Transverse colon (tissue), 4 donors: ENCODE measurements around the gene NDST3. TPM values are rescaled to one million over a fixed set of nuclear protein-coding genes. Genes with fewer than 3 reads are reported as not detected.

Source experiments
- DNase-seq: peaks from one replicate; pipeline ENCODE4 v3.0.0-alpha.2; 2019
- H3K27ac ChIP-seq, 4 donors: fragments of 200-600 bp; sonication (generic); 2 replicates each; pipeline ENCODE4 v1.5.1; 2016 to 2018; ENCODE audit warnings: inconsistent platforms in 4 of 4
- H3K27me3 ChIP-seq: fragments of 200-600 bp; sonication (generic); 2 replicates; pipeline ENCODE4 v1.5.1; 2017; ENCODE audit warnings: inconsistent platforms
- H3K36me3 ChIP-seq, 4 donors: fragments of 200-600 bp; sonication (generic); 2 replicates each; pipeline ENCODE4 v1.5.1; 2017 to 2019; ENCODE audit warnings: inconsistent platforms in 4 of 4
- H3K4me1 ChIP-seq, 4 donors: fragments of 200-600 bp; sonication (generic); 2 replicates each; pipeline ENCODE4 v1.5.1; 2017 to 2020; ENCODE audit warnings: inconsistent platforms in 4 of 4
- H3K4me3 ChIP-seq, 4 donors: fragments of 200-600 bp; sonication (generic); 1 replicate in 1 of 4; 2 replicates in 3 of 4; pipeline versions ENCODE4 v1.5.1 to v1.6.1; 2017 to 2019; ENCODE audit warnings: inconsistent platforms in 4 of 4
- H3K9me3 ChIP-seq, 2 donors: fragments of 200-600 bp; sonication (generic); 2 replicates each; pipeline ENCODE4 v1.5.1; 2017 to 2019; ENCODE audit warnings: inconsistent platforms in 2 of 2
- EP300 ChIP-seq: sonication (generic); formaldehyde crosslinking; IDR thresholded peaks from one replicate; pipeline ENCODE4 v1.6.1; 2017; ENCODE audit warnings: antibody characterized with exemption, low read depth
- POLR2A ChIP-seq: fragments of 450-650 bp; IDR thresholded peaks from one replicate; pipeline ENCODE4 v1.6.1; 2016; ENCODE audit warnings: antibody characterized with exemption, mild to moderate bottlenecking, moderate library complexity
- POLR2AphosphoS5 ChIP-seq, 3 donors: sonication (generic); formaldehyde crosslinking; IDR thresholded peaks; one replicate each; pipeline ENCODE4 v1.6.1; 2016; ENCODE audit warnings: antibody characterized with exemption in 3 of 3
- WGBS, 2 donors: methylation state at CpG; one replicate each; pipeline ENCODE4 v1.1.5; 2018; ENCODE audit warnings: low coverage in 1 of 2; 5-methylcytosine and 5-hydroxymethylcytosine counted together
- in situ Hi-C, 4 donors: fragments of 200-750 bp; cut with MboI; loops; one replicate each; pipeline versions ENCODE4 v1.15.0 to v1.15.1; 2017; ENCODE audit warnings: low sequenced_read_pairs in 3 of 4, low pct_ligation_motif_present in 1 of 4, low pct_unique_long_range_greater_than_20kb in 1 of 4
- intact Hi-C: fragments of 100-400 bp; cut with DNase I; formaldehyde crosslinking; loops from one replicate; pipeline ENCODE4 v1.15.1; 2023; ENCODE audit warnings: low total_unique reads
- total RNA-seq, 4 donors: library from RNA; depleted of rRNA; stranded (reverse); fragments of >200 nt; gene quantifications; one replicate each; pipeline ENCODE4 v1.1.0, GENCODE V29; 2016
- TF ChIP-seq, protein P1 (sequence below), 5 experiments: fragments of 200-600 bp in 3 of 5; fragments of 450-650 bp in 2 of 5; sonication (generic) in 3 of 5; IDR thresholded peaks; 1 replicate in 2 of 5; 2 replicates in 3 of 5; pipeline ENCODE4 v1.5.1; 2016 to 2017; ENCODE audit warnings: antibody characterized with exemption in 5 of 5, inconsistent platforms in 3 of 5, mild to moderate bottlenecking in 2 of 5, moderate library complexity in 1 of 5

The NDST3 gene
- total RNA-seq, 4 donors from 2014 or later, result 0.14 to 1.5 TPM; not detected in 2

- TF ChIP-seq POLR2A, result no peak
- no peak for TF ChIP-seq EP300
- TF ChIP-seq, protein P1, sequence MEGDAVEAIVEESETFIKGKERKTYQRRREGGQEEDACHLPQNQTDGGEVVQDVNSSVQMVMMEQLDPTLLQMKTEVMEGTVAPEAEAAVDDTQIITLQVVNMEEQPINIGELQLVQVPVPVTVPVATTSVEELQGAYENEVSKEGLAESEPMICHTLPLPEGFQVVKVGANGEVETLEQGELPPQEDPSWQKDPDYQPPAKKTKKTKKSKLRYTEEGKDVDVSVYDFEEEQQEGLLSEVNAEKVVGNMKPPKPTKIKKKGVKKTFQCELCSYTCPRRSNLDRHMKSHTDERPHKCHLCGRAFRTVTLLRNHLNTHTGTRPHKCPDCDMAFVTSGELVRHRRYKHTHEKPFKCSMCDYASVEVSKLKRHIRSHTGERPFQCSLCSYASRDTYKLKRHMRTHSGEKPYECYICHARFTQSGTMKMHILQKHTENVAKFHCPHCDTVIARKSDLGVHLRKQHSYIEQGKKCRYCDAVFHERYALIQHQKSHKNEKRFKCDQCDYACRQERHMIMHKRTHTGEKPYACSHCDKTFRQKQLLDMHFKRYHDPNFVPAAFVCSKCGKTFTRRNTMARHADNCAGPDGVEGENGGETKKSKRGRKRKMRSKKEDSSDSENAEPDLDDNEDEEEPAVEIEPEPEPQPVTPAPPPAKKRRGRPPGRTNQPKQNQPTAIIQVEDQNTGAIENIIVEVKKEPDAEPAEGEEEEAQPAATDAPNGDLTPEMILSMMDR (IDR thresholded peaks at IDR 0.05), result no peak
- no peak for TF ChIP-seq POLR2AphosphoS5 (IDR thresholded peaks at IDR 0.05)
- in situ Hi-C loops, result no loop called here
- H3K9me3 ChIP-seq, result no peaks in the 10 kb centered on the region
- no peak overlapping the region for H3K4me3 ChIP-seq
- DNase-seq, result no peak
- intact Hi-C loops, result no loop called here
- H3K27ac ChIP-seq, result no peak overlapping the region
- H3K27me3 ChIP-seq, result no peaks in the 10 kb centered on the region
- 69 to 79% methylated on average over 5 to 7 of the region's 7 CpGs for WGBS, 2 donors
- H3K4me1 ChIP-seq, result peaks cover 0 to 17% (median 3%) of the 10 kb centered on the region in 4 donors
- H3K36me3 ChIP-seq, result no peaks in the 10 kb centered on the region
Observed at GRCh38 chr4:118226311-118227010, 192.2 kb downstream of the NDST3 start.

- H3K36me3 ChIP-seq, result no peaks in the 10 kb centered on the region
- H3K4me1 ChIP-seq, result no peaks in the 10 kb centered on the region
- H3K27ac ChIP-seq, result no peak overlapping the region
- no peak overlapping the region for H3K4me3 ChIP-seq
- WGBS, 2 donors, result 85 to 100% methylated on average over 1 of the region's 1 CpG
- in situ Hi-C loops, result no loop called here
- no peak for TF ChIP-seq POLR2A
- TF ChIP-seq POLR2AphosphoS5 (IDR thresholded peaks at IDR 0.05), result no peak
- TF ChIP-seq, protein P1 (IDR thresholded peaks at IDR 0.05), result no peak
- no peak for TF ChIP-seq EP300
- DNase-seq, result no peak
- no peaks in the 10 kb centered on the region for H3K27me3 ChIP-seq
- no peaks in the 10 kb centered on the region for H3K9me3 ChIP-seq
- intact Hi-C loops, result no loop called here
Observed at GRCh38 chr4:118235566-118236120, 201.4 kb downstream of the NDST3 start.

DNA sequence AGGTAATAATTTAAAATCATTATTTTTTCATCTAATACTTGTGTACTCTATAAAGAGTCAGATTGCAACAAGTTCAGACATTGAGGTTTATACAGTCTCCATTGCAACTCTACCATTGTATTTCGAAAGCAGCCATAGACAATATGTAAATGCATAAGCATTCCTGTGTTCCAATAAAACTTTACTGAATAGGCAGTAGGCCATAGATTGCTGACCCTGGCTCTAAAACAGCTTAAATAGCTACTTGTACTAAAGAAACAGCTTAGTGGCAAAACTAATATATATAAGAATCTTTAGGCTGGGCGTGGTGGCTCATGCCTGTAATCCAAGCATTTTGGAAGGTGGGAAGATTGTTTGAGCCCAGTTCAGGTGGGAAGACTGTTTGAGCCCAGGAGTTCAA, 203.2 kb downstream of the NDST3 start:
- Histone ChIP-seq H3K27me3 (no peaks in the 10 kb centered on the region), H3K36me3 (no peaks in the 10 kb centered on the region), H3K9me3 (no peaks in the 10 kb centered on the region), H3K27ac (no peak overlapping the region), H3K4me3 (no peak overlapping the region), H3K4me1 (no peaks in the 10 kb centered on the region)
- no peak for DNase-seq
- intact Hi-C loops, result no loop called here
- TF ChIP-seq, protein P1 (IDR thresholded peaks at IDR 0.05), result no peak
- TF ChIP-seq EP300 (no peak), POLR2AphosphoS5 (IDR thresholded peaks at IDR 0.05) (no peak), POLR2A (no peak)
- in situ Hi-C loops, result no loop called here
- 81 to 88% methylated on average over 2 of the region's 2 CpGs for WGBS, 2 donors

DNA sequence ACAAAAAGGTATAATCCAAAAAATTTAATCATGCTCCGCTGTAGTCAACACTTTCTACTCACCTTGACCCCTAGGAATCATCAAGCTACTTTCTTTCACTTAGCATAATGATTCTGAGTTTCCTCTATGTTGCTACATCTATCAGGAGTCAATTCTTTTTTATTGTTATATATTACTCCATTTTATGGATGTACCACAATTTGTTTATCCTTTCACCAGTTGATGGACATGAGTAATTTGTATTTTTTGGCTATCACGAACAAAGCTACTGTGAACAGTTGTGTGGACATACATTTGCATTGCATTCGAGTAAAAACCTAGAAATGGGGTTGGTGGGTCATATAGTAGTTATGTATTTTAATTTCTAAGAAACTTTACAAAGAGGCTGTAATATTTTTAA, 215.6 kb downstream of the NDST3 start:
- WGBS, 2 donors, result 84 to 94% methylated on average over 3 of the region's 3 CpGs
- in situ Hi-C loops, result no loop called here

More for the DNA sequence above, 215.6 kb downstream of the NDST3 start:
- no peaks in the 10 kb centered on the region for H3K36me3 ChIP-seq
- intact Hi-C loops, result no loop called here
- no peak overlapping the region for H3K27ac ChIP-seq
- H3K9me3 ChIP-seq, result no peaks in the 10 kb centered on the region
- no peaks in the 10 kb centered on the region for H3K4me1 ChIP-seq
- TF ChIP-seq EP300 (no peak), POLR2AphosphoS5 (IDR thresholded peaks at IDR 0.05) (no peak), POLR2A (no peak)
- TF ChIP-seq, protein P1 (IDR thresholded peaks at IDR 0.05), result no peak
- H3K27me3 ChIP-seq, result no peaks in the 10 kb centered on the region
- DNase-seq, result no peak
- H3K4me3 ChIP-seq, result no peak overlapping the region
